Measurements from ENCODE around the gene ELF1. TPM values are rescaled to one million over a fixed set of nuclear protein-coding genes. Genes with fewer than 3 reads are reported as not detected.
"Not testable (repeated sequence)": the region's sequence is repeated elsewhere in the genome, so short reads cannot be mapped to it uniquely, and the experiment has no call there.

ELF1 gene
- total and polyA plus RNA-seq, 2 of the 4 experiments (the other 2 are of a cell fraction) = 25.4 to 27.6 TPM

DNA sequence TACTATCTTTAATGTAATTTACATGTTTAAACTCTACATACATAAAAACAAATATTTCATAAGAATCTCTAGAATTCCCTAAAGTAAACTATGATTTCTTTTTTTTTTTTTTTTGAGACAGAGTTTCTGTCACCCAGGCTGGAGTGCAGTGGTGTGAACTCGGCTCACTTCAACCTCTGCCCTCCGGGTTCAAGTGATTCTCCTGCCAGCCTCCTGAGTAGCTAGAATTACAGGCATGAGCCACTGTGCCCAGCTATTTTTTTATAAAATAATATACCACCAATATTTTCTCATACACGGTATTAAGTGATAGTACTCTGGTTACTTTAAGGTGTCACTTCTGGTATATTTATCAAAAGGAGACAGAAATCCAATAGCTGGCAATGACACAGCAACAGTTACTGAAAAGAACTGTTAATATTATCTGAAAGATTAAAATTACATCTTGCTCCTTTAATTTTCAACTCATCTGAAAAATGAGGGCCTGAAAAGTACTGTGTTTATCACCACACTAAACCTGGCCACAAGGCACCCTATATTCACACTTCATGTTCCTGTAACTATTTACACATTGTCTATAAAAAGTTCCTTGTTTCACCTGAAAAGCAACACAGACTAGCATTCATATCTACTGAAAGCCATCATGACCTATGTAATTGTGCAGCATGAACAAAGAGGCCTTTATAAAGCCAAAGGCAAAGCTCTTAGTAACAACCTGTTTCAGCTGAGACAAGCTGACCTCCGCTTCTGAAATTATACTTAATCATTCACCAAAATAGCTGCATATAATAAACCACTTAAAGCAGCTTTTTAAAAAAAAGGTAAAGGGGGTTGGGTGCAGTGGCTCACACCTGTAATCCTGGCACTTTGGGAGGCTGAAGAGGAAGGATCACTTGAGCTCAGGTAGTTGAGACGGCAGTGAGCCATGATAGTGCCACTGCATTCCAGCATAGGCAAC, 123.6 kb downstream of the ELF1 start:
- DNase-seq (no peak), ATAC-seq (ENCODE audit: low read depth) (no peak; the same call in none of the 2 replicates)
- intact Hi-C loops (cut with micrococcal nuclease) = no loop called here
- H3K9ac ChIP-seq (ENCODE audit: low read depth, low read length) = no peak overlapping the region
- H3K18ac ChIP-seq (ENCODE audit: low read depth, low read length) = no peak overlapping the region
- H3K36me3 ChIP-seq (ENCODE audit: control insufficient read depth, insufficient read depth, low read length) = no peaks in the 10 kb centered on the region
- no peak for TF ChIP-seq MAFK (IDR thresholded peaks at IDR 0.05; ENCODE audit: low read depth, low read length)
- TF ChIP-seq MAZ (IDR thresholded peaks at IDR 0.05; ENCODE audit: borderline replicate concordance, low read depth, low read length) = no peak
- no peak for TF ChIP-seq RFX5 (IDR thresholded peaks at IDR 0.05; ENCODE audit: low read depth, low read length)
- no peak for TF ChIP-seq RAD21 (IDR thresholded peaks at IDR 0.05; ENCODE audit: low read length)
- TF ChIP-seq, protein P1, sequence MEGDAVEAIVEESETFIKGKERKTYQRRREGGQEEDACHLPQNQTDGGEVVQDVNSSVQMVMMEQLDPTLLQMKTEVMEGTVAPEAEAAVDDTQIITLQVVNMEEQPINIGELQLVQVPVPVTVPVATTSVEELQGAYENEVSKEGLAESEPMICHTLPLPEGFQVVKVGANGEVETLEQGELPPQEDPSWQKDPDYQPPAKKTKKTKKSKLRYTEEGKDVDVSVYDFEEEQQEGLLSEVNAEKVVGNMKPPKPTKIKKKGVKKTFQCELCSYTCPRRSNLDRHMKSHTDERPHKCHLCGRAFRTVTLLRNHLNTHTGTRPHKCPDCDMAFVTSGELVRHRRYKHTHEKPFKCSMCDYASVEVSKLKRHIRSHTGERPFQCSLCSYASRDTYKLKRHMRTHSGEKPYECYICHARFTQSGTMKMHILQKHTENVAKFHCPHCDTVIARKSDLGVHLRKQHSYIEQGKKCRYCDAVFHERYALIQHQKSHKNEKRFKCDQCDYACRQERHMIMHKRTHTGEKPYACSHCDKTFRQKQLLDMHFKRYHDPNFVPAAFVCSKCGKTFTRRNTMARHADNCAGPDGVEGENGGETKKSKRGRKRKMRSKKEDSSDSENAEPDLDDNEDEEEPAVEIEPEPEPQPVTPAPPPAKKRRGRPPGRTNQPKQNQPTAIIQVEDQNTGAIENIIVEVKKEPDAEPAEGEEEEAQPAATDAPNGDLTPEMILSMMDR (conservative IDR thresholded peaks at IDR 0.05; ENCODE audit: low read depth, low read length) = no peak
- ChIA-PET CTCF (no interaction called here), POLR2A (ENCODE audit: unreplicated experiment) (no interaction called here)
- H2BK20ac ChIP-seq (ENCODE audit: low read depth, low read length) = no peak overlapping the region
- no peak overlapping the region for H3K23ac ChIP-seq (ENCODE audit: low read depth, low read length)
- H2BK15ac ChIP-seq (ENCODE audit: low read depth, low read length) = no peak overlapping the region
- WGBS, 2 experiments (ENCODE audit: extremely low coverage in 2 of 2, insufficient read length in 1 of 2) = no CpG with 5 or more reads among the region's 5 CpGs
- H3K4me2 ChIP-seq (ENCODE audit: low read depth, low read length) = no peak overlapping the region; the same call in 1 of the 2 replicates
- dilution Hi-C loops (cut with HindIII; ENCODE audit: low sequenced_read_pairs, unreplicated experiment) = no loop called here
- H3K9me3 ChIP-seq (ENCODE audit: control insufficient read depth, insufficient read depth, low read length) = no peaks in the 10 kb centered on the region
- H3K4me1 ChIP-seq (ENCODE audit: control insufficient read depth, insufficient read depth, low read length) = no peaks in the 10 kb centered on the region
- no peak overlapping the region for H3K4me3 ChIP-seq (ENCODE audit: insufficient read depth, low read depth, low read length)
- in situ Hi-C loops (cut with MboI; ENCODE audit: low sequenced_read_pairs) = no loop called here
- no peaks in the 10 kb centered on the region for H3K9me1 ChIP-seq (ENCODE audit: insufficient read depth, low read length)
- H3K79me1 ChIP-seq (ENCODE audit: low read depth in 1 of 2, low read length in 2 of 2) = 0 out of 4 replicates have a peak, but pooled peaks cover 0 to 5% of the 10 kb centered on the region in 2 experiments
- no peak overlapping the region for H4K91ac ChIP-seq (ENCODE audit: insufficient read depth, low read depth, low read length)
- no peak overlapping the region for H4K8ac ChIP-seq (ENCODE audit: low read depth in 2 of 2, low read length in 2 of 2)
- no peak overlapping the region for H3K14ac ChIP-seq (replicated peaks; ENCODE audit: low read depth, low read length)
- no peak overlapping the region for H2BK120ac ChIP-seq (ENCODE audit: low read depth, low read length)
- no peak overlapping the region for H2BK5ac ChIP-seq (ENCODE audit: low read depth, low read length, poor library complexity, severe bottlenecking)
- H3K56ac ChIP-seq (ENCODE audit: extremely low read depth, insufficient read depth, low read length) = no peak overlapping the region
- no peak overlapping the region for H4K5ac ChIP-seq (ENCODE audit: low read depth, low read length)
- no peak overlapping the region for H2AK9ac ChIP-seq (replicated peaks; ENCODE audit: low read depth, low read length, poor library complexity)
- H2AFZ ChIP-seq (replicated peaks; ENCODE audit: low read length, poor library complexity) = no peak overlapping the region
- H4K20me1 ChIP-seq (ENCODE audit: insufficient read depth, low read length) = no peaks in the 10 kb centered on the region
- BruUV-seq (replicated peaks) = no TSS peak
- no peaks in the 10 kb centered on the region for H3K27me3 ChIP-seq (ENCODE audit: control insufficient read depth, insufficient read depth, low read length)
- H3K4ac ChIP-seq (ENCODE audit: low read depth, low read length) = no peak overlapping the region
- H3K27ac ChIP-seq (ENCODE audit: insufficient read depth, low read length) = no peak overlapping the region
- H2AK5ac ChIP-seq (ENCODE audit: low read depth, low read length) = no peak overlapping the region

DNA sequence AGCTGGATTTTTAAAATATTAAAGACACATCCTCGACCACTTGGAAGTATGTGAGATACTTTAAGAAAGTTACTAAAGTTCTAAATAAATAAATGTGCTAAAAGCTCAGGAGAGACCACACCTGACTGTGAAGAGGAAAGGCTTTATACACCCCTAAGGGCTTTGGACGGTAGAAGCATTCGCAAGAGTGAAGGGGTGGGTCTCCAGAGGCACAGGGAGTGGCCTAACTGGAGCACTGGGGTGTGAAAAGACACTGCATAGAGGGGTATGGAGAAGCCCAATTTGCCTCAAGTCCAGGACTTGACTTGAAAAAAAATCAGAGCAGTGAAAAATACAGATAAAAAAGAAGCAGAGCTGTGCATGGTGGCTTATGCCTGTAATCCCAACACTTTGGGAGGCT, 125.5 kb downstream of the ELF1 start:
- POLR2A ChIA-PET (ENCODE audit: unreplicated experiment); H2AK9ac ChIP-seq (replicated peaks; ENCODE audit: low read depth, low read length, poor library complexity); in situ Hi-C loops (cut with MboI; ENCODE audit: low sequenced_read_pairs): not testable (repeated sequence)

More for the DNA sequence above, 125.5 kb downstream of the ELF1 start:
- H3K27ac ChIP-seq (ENCODE audit: insufficient read depth, low read length); BruUV-seq (replicated peaks); H3K18ac ChIP-seq (ENCODE audit: low read depth, low read length); H2BK20ac ChIP-seq (ENCODE audit: low read depth, low read length); H3K27me3 ChIP-seq (ENCODE audit: control insufficient read depth, insufficient read depth, low read length); H3K9me3 ChIP-seq (ENCODE audit: control insufficient read depth, insufficient read depth, low read length); H2AK5ac ChIP-seq (ENCODE audit: low read depth, low read length); H2AFZ ChIP-seq (replicated peaks; ENCODE audit: low read length, poor library complexity); H2BK120ac ChIP-seq (ENCODE audit: low read depth, low read length); H4K8ac ChIP-seq (ENCODE audit: low read depth in 2 of 2, low read length in 2 of 2); ATAC-seq (ENCODE audit: low read depth); dilution Hi-C loops (cut with HindIII; ENCODE audit: low sequenced_read_pairs, unreplicated experiment); intact Hi-C loops (cut with micrococcal nuclease); H2BK5ac ChIP-seq (ENCODE audit: low read depth, low read length, poor library complexity, severe bottlenecking); H3K4me1 ChIP-seq (ENCODE audit: control insufficient read depth, insufficient read depth, low read length); H3K56ac ChIP-seq (ENCODE audit: extremely low read depth, insufficient read depth, low read length); H3K79me1 ChIP-seq (ENCODE audit: low read depth in 1 of 2, low read length in 2 of 2); CTCF ChIA-PET; H4K91ac ChIP-seq (ENCODE audit: insufficient read depth, low read depth, low read length); H3K36me3 ChIP-seq (ENCODE audit: control insufficient read depth, insufficient read depth, low read length); H3K4me2 ChIP-seq (ENCODE audit: low read depth, low read length); H3K23ac ChIP-seq (ENCODE audit: low read depth, low read length); H4K20me1 ChIP-seq (ENCODE audit: insufficient read depth, low read length); H3K4me3 ChIP-seq (ENCODE audit: insufficient read depth, low read depth, low read length); DNase-seq; H3K9ac ChIP-seq (ENCODE audit: low read depth, low read length); H3K4ac ChIP-seq (ENCODE audit: low read depth, low read length); H4K5ac ChIP-seq (ENCODE audit: low read depth, low read length); H3K9me1 ChIP-seq (ENCODE audit: insufficient read depth, low read length); H3K14ac ChIP-seq (replicated peaks; ENCODE audit: low read depth, low read length); H2BK15ac ChIP-seq (ENCODE audit: low read depth, low read length): not testable (repeated sequence)
- WGBS, 2 experiments (ENCODE audit: extremely low coverage in 2 of 2, insufficient read length in 1 of 2) = no CpG with 5 or more reads among the region's 3 CpGs
